ENCODE measurements around the gene NPM1.
"Not testable (repeated sequence)": the region's sequence is repeated elsewhere in the genome, so short reads cannot be mapped to it uniquely, and the experiment has no call there.

NPM1 gene

GRCh38 chr5:171387970-171388815 lies 544 bp downstream of the NPM1 start:
- TF ChIP-seq, protein P1, sequence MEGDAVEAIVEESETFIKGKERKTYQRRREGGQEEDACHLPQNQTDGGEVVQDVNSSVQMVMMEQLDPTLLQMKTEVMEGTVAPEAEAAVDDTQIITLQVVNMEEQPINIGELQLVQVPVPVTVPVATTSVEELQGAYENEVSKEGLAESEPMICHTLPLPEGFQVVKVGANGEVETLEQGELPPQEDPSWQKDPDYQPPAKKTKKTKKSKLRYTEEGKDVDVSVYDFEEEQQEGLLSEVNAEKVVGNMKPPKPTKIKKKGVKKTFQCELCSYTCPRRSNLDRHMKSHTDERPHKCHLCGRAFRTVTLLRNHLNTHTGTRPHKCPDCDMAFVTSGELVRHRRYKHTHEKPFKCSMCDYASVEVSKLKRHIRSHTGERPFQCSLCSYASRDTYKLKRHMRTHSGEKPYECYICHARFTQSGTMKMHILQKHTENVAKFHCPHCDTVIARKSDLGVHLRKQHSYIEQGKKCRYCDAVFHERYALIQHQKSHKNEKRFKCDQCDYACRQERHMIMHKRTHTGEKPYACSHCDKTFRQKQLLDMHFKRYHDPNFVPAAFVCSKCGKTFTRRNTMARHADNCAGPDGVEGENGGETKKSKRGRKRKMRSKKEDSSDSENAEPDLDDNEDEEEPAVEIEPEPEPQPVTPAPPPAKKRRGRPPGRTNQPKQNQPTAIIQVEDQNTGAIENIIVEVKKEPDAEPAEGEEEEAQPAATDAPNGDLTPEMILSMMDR (IDR thresholded peaks at IDR 0.05) = no peak
- peak overlapping the region; percentile 89 to 93 for H3K27ac ChIP-seq
- peak; percentile 83 for DNase-seq (ENCODE audit: low spot score)
- peak overlapping the region; percentile 93 for H3K4me3 ChIP-seq

DNA sequence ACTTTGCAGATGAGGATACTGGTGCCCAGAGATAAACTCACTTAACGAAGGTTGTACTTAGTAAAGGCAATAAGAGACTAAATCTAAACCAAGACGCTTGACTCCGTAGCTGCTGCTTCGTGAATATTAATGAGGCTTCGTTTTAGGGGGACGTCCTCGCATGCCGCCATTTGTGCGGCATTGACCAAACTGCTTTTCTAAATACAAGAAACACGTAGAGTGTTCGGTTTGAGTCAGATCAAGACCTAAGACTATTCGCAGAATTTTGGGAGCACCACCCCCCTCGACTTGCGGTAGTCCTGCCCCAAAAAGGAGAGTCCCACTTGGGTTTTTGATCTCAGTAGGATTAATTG lies 1.1 kb downstream of the NPM1 start:
- peak overlapping the region; percentile 93 for H3K4me3 ChIP-seq
- no peak overlapping the region for H3K27ac ChIP-seq
- TF ChIP-seq, protein P1 (IDR thresholded peaks at IDR 0.05) = no peak
- no peak for DNase-seq (ENCODE audit: low spot score)

DNA sequence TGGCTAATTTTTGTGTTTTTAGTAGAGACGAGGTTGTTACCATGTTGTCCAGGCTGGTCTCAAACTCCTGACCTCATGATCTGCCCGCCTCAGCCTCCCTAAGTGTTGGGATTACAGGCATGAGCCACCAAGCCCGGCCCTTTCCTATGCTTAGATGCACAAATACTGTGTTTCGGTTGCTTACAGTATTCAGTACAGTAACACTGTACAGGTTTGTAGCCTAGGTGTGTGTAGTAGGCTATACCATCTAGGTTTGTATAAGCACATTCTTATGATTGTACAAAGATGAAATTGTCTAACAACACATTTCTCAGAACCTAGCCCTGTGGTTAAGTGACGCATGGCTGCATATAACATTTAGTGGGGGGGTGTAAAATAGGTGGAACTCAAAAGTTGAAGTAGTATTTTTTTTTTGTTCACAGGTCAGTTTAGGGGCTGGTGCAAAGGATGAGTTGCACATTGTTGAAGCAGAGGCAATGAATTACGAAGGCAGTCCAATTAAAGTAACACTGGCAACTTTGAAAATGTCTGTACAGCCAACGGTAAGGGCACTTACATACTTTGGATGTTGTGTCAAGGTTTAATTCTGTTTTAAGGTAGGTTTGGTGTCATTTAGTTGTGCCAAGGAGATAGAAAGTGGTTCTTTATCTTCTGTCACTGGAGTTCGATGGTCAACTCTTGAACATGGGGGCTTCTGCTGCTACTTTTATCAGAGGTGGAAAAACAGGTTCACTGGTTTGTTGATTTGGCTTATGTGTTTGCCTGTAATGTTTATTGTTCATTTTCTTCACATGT lies 3.4 kb downstream of the NPM1 start:
- H3K27ac ChIP-seq = no peak overlapping the region
- TF ChIP-seq, protein P1 (IDR thresholded peaks at IDR 0.05) = no peak
- no peak for DNase-seq (ENCODE audit: low spot score)
- H3K4me3 ChIP-seq = no peak overlapping the region

GRCh38 chr5:171391996-171392577 lies 4.4 kb downstream of the NPM1 start:
- H3K27ac ChIP-seq = no peak overlapping the region
- H3K4me3 ChIP-seq = no peak overlapping the region
- DNase-seq (ENCODE audit: low spot score) = no peak
- TF ChIP-seq, protein P1 (IDR thresholded peaks at IDR 0.05) = no peak

DNA sequence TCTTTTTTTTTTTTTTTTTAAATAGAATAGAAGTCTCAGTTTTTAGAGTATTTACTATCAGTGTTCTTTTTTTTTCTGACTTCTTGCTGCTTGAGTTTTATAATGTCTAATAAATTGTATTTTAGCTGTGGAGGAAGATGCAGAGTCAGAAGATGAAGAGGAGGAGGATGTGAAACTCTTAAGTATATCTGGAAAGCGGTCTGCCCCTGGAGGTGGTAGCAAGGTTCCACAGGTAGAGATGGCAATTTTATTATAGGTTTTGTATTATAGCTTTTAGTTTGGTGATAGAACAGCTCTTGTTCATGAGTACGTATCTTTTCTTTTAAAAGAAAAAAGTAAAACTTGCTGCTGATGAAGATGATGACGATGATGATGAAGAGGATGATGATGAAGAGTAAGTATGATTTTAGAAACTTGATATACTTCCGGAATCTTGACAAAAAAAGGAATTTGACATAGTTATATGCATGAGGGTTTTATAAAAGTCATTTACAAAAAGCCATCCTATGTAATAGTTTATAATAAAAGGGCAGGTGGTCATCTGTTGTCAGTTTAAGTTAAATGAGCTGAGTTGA lies 5.0 kb downstream of the NPM1 start:
- no peak for DNase-seq (ENCODE audit: low spot score)
- Histone ChIP-seq H3K4me3 (no peak overlapping the region), H3K27ac (no peak overlapping the region)
- TF ChIP-seq, protein P1 (IDR thresholded peaks at IDR 0.05) = no peak

DNA sequence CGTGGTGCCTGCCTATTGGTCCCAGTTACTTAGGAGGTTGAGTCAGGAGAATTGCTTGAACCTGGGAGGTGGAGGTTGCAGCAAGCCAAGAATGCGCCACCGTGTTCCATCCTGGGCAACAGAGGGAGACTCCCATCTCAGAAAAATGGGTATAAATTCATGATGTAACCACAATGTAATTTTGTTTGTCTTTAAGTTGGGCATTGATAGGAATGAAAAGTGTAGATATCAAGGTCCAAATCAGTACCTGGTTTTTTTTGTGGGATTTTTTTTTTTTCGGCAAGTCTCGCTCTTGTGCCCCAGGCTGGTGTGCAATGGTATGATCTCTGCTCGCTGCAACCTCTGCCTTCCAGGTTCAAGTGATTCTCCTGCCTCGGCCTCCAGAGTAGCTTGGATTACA lies 7.4 kb downstream of the NPM1 start:
- TF ChIP-seq, protein P1 (IDR thresholded peaks at IDR 0.05) = no peak

DNA sequence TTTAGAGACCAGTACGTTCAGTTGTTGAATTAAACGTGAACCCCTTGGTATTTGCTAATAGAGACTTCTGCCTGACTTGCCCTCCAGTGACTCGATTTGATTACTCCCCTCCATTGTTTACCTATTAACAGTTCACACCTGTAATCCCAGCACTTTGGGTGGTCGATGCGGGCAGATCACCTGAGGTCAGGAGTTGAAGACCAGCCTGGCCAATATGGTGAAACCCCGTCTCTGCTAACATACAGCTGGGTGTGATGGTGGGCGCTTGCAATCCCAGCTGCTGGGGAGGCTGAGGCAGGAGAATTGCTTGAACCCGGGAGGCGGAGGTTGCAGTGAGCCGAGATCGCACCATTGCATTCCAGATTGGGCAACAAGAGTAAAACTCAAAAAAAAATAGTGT lies 8.9 kb downstream of the NPM1 start:
- not testable (repeated sequence) for DNase-seq (ENCODE audit: low spot score); H3K27ac ChIP-seq; H3K4me3 ChIP-seq

More for the DNA sequence above, 7.4 kb downstream of the NPM1 start:
- no peak for DNase-seq (ENCODE audit: low spot score)
- Histone ChIP-seq H3K27ac (no peak overlapping the region), H3K4me3 (no peak overlapping the region)
